ENCODE data around the gene ASXL1.

ASXL1 gene

DNA sequence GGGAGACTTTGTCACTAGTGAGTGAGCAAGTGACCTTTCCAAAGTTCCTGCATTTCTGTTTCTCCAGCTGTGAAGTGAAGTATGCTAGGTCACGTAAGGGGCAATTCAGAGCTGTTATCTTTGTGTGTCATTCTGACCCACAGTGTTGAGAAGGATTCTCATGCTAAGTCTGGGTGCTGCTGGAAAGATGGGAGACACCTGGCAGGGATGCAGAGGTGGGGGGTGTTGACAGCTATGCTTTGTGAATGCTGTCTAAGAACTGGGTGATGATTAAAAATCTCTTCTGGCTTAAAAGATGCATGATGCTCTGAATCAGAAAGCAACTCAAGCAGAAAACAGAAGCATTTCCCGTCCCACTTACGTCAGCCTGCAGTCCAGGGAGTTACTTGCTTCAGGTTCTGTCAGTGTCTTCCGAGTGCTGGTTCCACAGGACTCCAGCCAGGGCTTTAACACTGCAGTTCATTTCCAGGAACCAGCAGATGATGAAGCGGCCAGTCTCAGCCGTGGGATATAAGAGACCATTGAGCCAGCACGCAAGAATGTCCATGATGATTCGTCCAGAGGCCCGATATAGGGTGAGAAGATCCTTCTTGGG is 30.9 kb upstream of the ASXL1 start:
- ChIA-PET POLR2A (ENCODE audit: low non-redundant PET) (no interaction called here), CTCF (interaction anchor here (0.6 to 1.3 kb wide), 6 partner anchors 10 to 133 kb away, joined by 3 to 6 read pairs (median 3); no protein-coding TSS in a partner anchor)
- no peak overlapping the region for H3K27ac ChIP-seq
- TF ChIP-seq, protein P1, sequence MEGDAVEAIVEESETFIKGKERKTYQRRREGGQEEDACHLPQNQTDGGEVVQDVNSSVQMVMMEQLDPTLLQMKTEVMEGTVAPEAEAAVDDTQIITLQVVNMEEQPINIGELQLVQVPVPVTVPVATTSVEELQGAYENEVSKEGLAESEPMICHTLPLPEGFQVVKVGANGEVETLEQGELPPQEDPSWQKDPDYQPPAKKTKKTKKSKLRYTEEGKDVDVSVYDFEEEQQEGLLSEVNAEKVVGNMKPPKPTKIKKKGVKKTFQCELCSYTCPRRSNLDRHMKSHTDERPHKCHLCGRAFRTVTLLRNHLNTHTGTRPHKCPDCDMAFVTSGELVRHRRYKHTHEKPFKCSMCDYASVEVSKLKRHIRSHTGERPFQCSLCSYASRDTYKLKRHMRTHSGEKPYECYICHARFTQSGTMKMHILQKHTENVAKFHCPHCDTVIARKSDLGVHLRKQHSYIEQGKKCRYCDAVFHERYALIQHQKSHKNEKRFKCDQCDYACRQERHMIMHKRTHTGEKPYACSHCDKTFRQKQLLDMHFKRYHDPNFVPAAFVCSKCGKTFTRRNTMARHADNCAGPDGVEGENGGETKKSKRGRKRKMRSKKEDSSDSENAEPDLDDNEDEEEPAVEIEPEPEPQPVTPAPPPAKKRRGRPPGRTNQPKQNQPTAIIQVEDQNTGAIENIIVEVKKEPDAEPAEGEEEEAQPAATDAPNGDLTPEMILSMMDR (conservative IDR thresholded peaks at IDR 0.05; ENCODE audit: low read depth): no peak
- no peak for DNase-seq (ENCODE audit: low spot score)

GRCh38 chr20:32329817-32330554 is 28.1 kb upstream of the ASXL1 start:
- POLR2A ChIA-PET (ENCODE audit: low non-redundant PET): interaction anchor here (0.6 kb wide), 1 partner anchor 12 kb away, joined by 3 read pairs; no protein-coding TSS in a partner anchor
- TF ChIP-seq, protein P1 (conservative IDR thresholded peaks at IDR 0.05; ENCODE audit: low read depth): no peak
- H3K27ac ChIP-seq: no peak overlapping the region
- peak; percentile 30 for DNase-seq (ENCODE audit: low spot score)
- CTCF ChIA-PET: interaction anchor here (0.6 kb wide), 2 partner anchors 34 to 147 kb away, joined by 3 read pairs; no protein-coding TSS in a partner anchor

- DNase-seq (ENCODE audit: low spot score): no peak
- TF ChIP-seq, protein P1 (conservative IDR thresholded peaks at IDR 0.05; ENCODE audit: low read depth): no peak
- ChIA-PET POLR2A (ENCODE audit: low non-redundant PET) (interaction anchor here (0.6 kb wide), 1 partner anchor 12 kb away, joined by 3 read pairs; no protein-coding TSS in a partner anchor), CTCF (interaction anchor here (0.6 kb wide), 1 partner anchor 146 kb away, joined by 3 read pairs; no protein-coding TSS in a partner anchor)
- no peak overlapping the region for H3K27ac ChIP-seq
Observed at GRCh38 chr20:32330555-32330897, 27.6 kb upstream of the ASXL1 start.

DNA sequence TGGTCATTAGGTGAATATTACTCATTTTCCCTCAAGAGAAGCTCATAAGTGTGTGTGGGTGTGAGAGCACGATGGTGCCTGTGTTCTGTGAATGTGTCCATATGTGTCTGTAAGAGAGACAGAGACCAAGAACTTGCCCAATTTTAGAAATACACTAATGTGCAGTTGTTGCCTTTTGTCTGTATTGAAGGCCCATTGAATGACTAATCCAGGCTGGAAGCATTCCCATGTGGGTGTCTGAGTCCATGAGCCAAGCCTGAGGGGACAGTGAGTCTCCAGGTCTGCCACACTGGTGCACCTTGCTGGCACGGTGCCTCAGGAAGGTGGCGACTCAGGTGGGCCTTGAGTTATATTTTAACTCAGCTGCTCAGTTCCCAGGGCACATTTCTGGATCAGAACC is 25.5 kb upstream of the ASXL1 start:
- H3K27ac ChIP-seq: no peak overlapping the region
- CTCF ChIA-PET: interaction anchor here (0.6 kb wide), 2 partner anchors 67 to 1253 kb away, joined by 4 read pairs; no protein-coding TSS in a partner anchor
- peak; percentile 43 for DNase-seq (ENCODE audit: low spot score)
- POLR2A ChIA-PET (ENCODE audit: low non-redundant PET): no interaction called here
- TF ChIP-seq, protein P1 (conservative IDR thresholded peaks at IDR 0.05; ENCODE audit: low read depth): no peak

GRCh38 chr20:32333181-32333987 is 24.7 kb upstream of the ASXL1 start:
- TF ChIP-seq, protein P1 (conservative IDR thresholded peaks at IDR 0.05; ENCODE audit: low read depth): no peak
- DNase-seq (ENCODE audit: low spot score): no peak
- no peak overlapping the region for H3K27ac ChIP-seq
- ChIA-PET POLR2A (ENCODE audit: low non-redundant PET) (no interaction called here), CTCF (interaction anchor here (0.5 kb wide), 1 partner anchor 86 kb away, joined by 3 read pairs; no protein-coding TSS in a partner anchor)
